ENCODE measurements around the gene PRR5L.

DNA sequence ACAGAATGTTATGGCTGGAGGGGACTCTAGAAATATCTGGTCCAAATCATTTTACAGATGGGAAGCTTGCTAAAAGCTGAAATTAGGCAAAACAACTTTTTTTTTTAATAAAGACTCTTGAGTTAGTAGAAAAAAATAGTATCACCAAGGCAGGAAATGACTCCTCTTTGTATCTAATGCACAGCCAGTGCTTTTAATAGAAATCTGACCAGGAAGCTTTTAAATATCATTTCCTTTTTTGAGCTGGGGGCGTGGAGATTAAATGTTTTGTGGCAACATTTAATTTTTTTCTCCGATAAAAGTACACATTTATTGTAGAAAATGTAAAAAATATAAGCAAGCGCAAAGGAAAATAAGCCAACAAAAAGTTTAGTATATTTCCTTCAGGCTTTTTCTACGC, 191.5 kb downstream of the PRR5L start:
- TF ChIP-seq, protein P1, sequence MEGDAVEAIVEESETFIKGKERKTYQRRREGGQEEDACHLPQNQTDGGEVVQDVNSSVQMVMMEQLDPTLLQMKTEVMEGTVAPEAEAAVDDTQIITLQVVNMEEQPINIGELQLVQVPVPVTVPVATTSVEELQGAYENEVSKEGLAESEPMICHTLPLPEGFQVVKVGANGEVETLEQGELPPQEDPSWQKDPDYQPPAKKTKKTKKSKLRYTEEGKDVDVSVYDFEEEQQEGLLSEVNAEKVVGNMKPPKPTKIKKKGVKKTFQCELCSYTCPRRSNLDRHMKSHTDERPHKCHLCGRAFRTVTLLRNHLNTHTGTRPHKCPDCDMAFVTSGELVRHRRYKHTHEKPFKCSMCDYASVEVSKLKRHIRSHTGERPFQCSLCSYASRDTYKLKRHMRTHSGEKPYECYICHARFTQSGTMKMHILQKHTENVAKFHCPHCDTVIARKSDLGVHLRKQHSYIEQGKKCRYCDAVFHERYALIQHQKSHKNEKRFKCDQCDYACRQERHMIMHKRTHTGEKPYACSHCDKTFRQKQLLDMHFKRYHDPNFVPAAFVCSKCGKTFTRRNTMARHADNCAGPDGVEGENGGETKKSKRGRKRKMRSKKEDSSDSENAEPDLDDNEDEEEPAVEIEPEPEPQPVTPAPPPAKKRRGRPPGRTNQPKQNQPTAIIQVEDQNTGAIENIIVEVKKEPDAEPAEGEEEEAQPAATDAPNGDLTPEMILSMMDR (IDR thresholded peaks at IDR 0.05) = no peak
- no peak for TF ChIP-seq POLR2A (IDR thresholded peaks at IDR 0.05)
- TF ChIP-seq EP300 (IDR thresholded peaks at IDR 0.05) = no peak

Measured in tibial nerve (tissue), 4 donors.